Mesenchymal stem cell (in vitro differentiated cells and primary cell): ENCODE measurements around the gene SYT6.

ENCODE experiments used
- DNase-seq: peaks from one replicate; pipeline ENCODE4 v3.0.0-alpha.2; 2013
- H2AFZ ChIP-seq: one replicate; pipeline ENCODE4 v1.6.1; 2013; ENCODE audit warnings: low read depth, mild to moderate bottlenecking, control low read depth, inconsistent platforms, low read length, moderate library complexity
- H2AK5ac ChIP-seq: 2 replicates; pipeline ENCODE4 v1.6.1; 2013; ENCODE audit warnings: low read length, moderate library complexity, mild to moderate bottlenecking, inconsistent platforms; ENCODE audit not compliant: severe bottlenecking
- H2BK120ac ChIP-seq: one replicate; pipeline ENCODE4 v1.6.1; 2013; ENCODE audit warnings: low read depth, mild to moderate bottlenecking, inconsistent platforms, low read length, moderate library complexity
- H2BK12ac ChIP-seq, 2 experiments: one replicate each; pipeline ENCODE4 v1.6.1; 2013; ENCODE audit warnings: inconsistent platforms in 2 of 2, low read length in 2 of 2, mild to moderate bottlenecking in 2 of 2, moderate library complexity in 2 of 2, control low read depth in 1 of 2
- H2BK15ac ChIP-seq: one replicate; pipeline ENCODE4 v1.6.1; 2013; ENCODE audit warnings: mild to moderate bottlenecking, low read depth, inconsistent platforms; ENCODE audit not compliant: poor library complexity, severe bottlenecking
- H2BK5ac ChIP-seq: 2 replicates; pipeline ENCODE4 v1.6.1; 2013; ENCODE audit warnings: low read depth, mild to moderate bottlenecking, low read length, control low read depth, inconsistent platforms; ENCODE audit not compliant: poor library complexity, severe bottlenecking
- H3K14ac ChIP-seq, 2 experiments: one replicate each; pipeline ENCODE4 v1.6.1; 2013; ENCODE audit warnings: inconsistent platforms in 2 of 2, low read length in 2 of 2, control low read depth in 1 of 2, mild to moderate bottlenecking in 1 of 2, moderate library complexity in 1 of 2
- H3K18ac ChIP-seq, 2 experiments: one replicate each; pipeline ENCODE4 v1.6.1; 2013; ENCODE audit warnings: inconsistent platforms in 2 of 2, low read length in 2 of 2, control low read depth in 1 of 2, low read depth in 1 of 2, mild to moderate bottlenecking in 1 of 2
- H3K23ac ChIP-seq, 2 experiments: one replicate each; pipeline ENCODE4 v1.6.1; 2013; ENCODE audit warnings: inconsistent platforms in 2 of 2, low read length in 2 of 2, mild to moderate bottlenecking in 2 of 2, moderate library complexity in 2 of 2, control low read depth in 1 of 2
- H3K27ac ChIP-seq: 2 replicates; pipeline ENCODE4 v1.5.1; 2013; ENCODE audit warnings: mild to moderate bottlenecking, moderate library complexity, low read length, control low read depth, inconsistent platforms; ENCODE audit not compliant: poor library complexity, severe bottlenecking
- H3K27me3 ChIP-seq, 2 experiments: 2 replicates each; pipeline versions ENCODE4 v1.6.1 to v1.7.0; 2013; ENCODE audit warnings: low read length in 2 of 2, mild to moderate bottlenecking in 2 of 2, moderate library complexity in 2 of 2, control low read depth in 1 of 2, inconsistent platforms in 1 of 2; ENCODE audit not compliant: control insufficient read depth in 1 of 2, insufficient read depth in 1 of 2
- H3K36me3 ChIP-seq, 2 experiments: 2 replicates each; pipeline versions ENCODE4 v1.6.1 to v1.7.0; 2013; ENCODE audit warnings: low read length in 2 of 2, control low read depth in 1 of 2, inconsistent platforms in 1 of 2, low read depth in 1 of 2, mild to moderate bottlenecking in 1 of 2; ENCODE audit not compliant: insufficient read depth in 2 of 2, control insufficient read depth in 1 of 2
- H3K4ac ChIP-seq, 2 experiments: one replicate each; pipeline ENCODE4 v1.6.1; 2013; ENCODE audit warnings: inconsistent platforms in 2 of 2, low read length in 2 of 2, mild to moderate bottlenecking in 2 of 2, moderate library complexity in 2 of 2, control low read depth in 1 of 2, low read depth in 1 of 2
- H3K4me1 ChIP-seq: 2 replicates; pipeline ENCODE4 v1.6.1; 2013; ENCODE audit warnings: low read depth, low read length, control low read depth; ENCODE audit not compliant: control insufficient read depth, insufficient read depth
- H3K4me2 ChIP-seq: 2 replicates; pipeline ENCODE4 v1.6.1; 2013; ENCODE audit warnings: low read length, mild to moderate bottlenecking, inconsistent platforms; ENCODE audit not compliant: poor library complexity, severe bottlenecking
- H3K4me3 ChIP-seq, 2 experiments: 2 replicates each; pipeline versions ENCODE4 v1.5.1 to v1.7.0; 2013; ENCODE audit warnings: low read length in 2 of 2, mild to moderate bottlenecking in 2 of 2, control low read depth in 1 of 2, low read depth in 1 of 2; ENCODE audit not compliant: insufficient read depth in 1 of 2
- H3K79me1 ChIP-seq: replicated peaks from 2 replicates; pipeline ENCODE4 v1.6.1; 2013; ENCODE audit warnings: mild to moderate bottlenecking, control low read depth, low read length, inconsistent platforms; ENCODE audit not compliant: poor library complexity, severe bottlenecking
- H3K9ac ChIP-seq: 2 replicates; pipeline ENCODE4 v1.7.0; 2013; ENCODE audit warnings: mild to moderate bottlenecking, low read length, moderate library complexity
- H3K9me3 ChIP-seq: 2 replicates; pipeline ENCODE4 v1.7.0; 2013; ENCODE audit warnings: mild to moderate bottlenecking, low read length; ENCODE audit not compliant: control insufficient read depth
- H4K8ac ChIP-seq: one replicate; pipeline ENCODE4 v1.6.1; 2013; ENCODE audit warnings: inconsistent platforms, mild to moderate bottlenecking, low read length, moderate library complexity
- H4K91ac ChIP-seq: one replicate; pipeline ENCODE4 v1.6.1; 2013; ENCODE audit warnings: mild to moderate bottlenecking, low read length, inconsistent platforms
- WGBS: methylation state at CpG from one replicate; pipeline ENCODE4 v1.1.7; 2013; ENCODE audit warnings: mixed read lengths; 5-methylcytosine and 5-hydroxymethylcytosine counted together

The SYT6 gene

DNA sequence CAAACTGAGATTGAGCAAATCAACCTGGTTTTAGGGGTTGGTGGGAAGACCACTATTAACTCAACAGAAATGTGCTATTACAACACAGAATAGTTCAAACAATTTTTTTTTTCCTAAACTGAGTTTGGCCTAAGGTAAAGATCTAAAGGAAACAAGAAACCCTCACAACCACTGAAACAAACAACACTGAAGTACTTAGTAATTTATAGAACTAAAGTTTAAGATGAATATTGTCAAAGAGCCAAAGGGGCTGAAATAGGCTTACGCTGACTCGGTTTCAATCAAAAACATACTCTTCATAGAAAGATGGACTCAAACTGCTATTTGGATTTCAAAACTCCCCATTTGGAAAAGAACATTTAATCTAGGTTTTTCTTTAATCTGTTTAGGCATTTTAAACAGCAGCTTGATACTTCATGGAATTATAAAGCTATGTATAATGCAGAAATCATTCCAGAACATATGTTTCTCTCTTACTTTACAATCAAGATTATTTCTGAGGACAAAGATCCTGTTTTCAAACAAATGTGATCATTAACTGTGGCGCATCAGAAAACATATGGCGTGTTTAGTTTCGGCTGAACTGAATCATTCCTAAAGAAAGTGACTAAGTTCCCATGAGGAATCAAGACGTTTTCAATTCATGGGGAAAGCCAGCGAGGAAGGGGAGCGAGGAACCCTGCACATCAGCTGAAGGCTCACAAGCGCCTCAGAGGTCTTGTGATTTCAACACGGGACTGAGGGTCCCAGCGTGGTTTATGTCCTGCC lies 62.7 kb downstream of the SYT6 start:
- Histone ChIP-seq H3K23ac (no peak overlapping the region), H3K79me1 (no peaks in the 10 kb centered on the region)
- 79% methylated on average over 9 of the region's 11 CpGs for WGBS

GRCh38 chr1:114089502-114090138 lies 64.0 kb downstream of the SYT6 start:
- Histone ChIP-seq H3K18ac (no peak overlapping the region), H3K27me3 (peaks cover 36 to 71% of the 10 kb centered on the region in 2 experiments), H2BK15ac (no peak overlapping the region), H2BK12ac (no peak overlapping the region), H3K4ac (no peak overlapping the region), H2BK120ac (no peak overlapping the region), H3K9me3 (no peaks in the 10 kb centered on the region), H3K23ac (no peak overlapping the region), H3K4me3 (no peak overlapping the region), H4K8ac (no peak overlapping the region), H3K9ac (no peak overlapping the region), H4K91ac (no peak overlapping the region), H2AFZ (no peak overlapping the region), H3K27ac (no peak overlapping the region), H3K4me1 (peaks cover 4% of the 10 kb centered on the region), H3K36me3 (no peaks in the 10 kb centered on the region), H3K4me2 (no peak overlapping the region), H2BK5ac (no peak overlapping the region), H2AK5ac (no peak overlapping the region), H3K14ac (no peak overlapping the region), H3K79me1 (no peaks in the 10 kb centered on the region)
- no peak for DNase-seq
- 88% methylated on average over 3 of the region's 4 CpGs for WGBS

More for the DNA sequence above, 62.7 kb downstream of the SYT6 start:
- no peak overlapping the region for H3K4me3 ChIP-seq
- no peak overlapping the region for H2BK120ac ChIP-seq
- no peak overlapping the region for H2BK5ac ChIP-seq
- H3K4me2 ChIP-seq = no peak overlapping the region
- no peak overlapping the region for H4K8ac ChIP-seq
- H2AFZ ChIP-seq = no peak overlapping the region
- no peaks in the 10 kb centered on the region for H3K36me3 ChIP-seq
- no peak overlapping the region for H4K91ac ChIP-seq
- no peak overlapping the region for H2BK15ac ChIP-seq
- H3K27me3 ChIP-seq = peaks cover 36 to 65% of the 10 kb centered on the region in 2 experiments
- no peak for DNase-seq
- no peak overlapping the region for H3K9ac ChIP-seq
- no peaks in the 10 kb centered on the region for H3K9me3 ChIP-seq
- no peak overlapping the region for H2BK12ac ChIP-seq
- no peak overlapping the region for H2AK5ac ChIP-seq
- no peak overlapping the region for H3K4ac ChIP-seq
- no peak overlapping the region for H3K27ac ChIP-seq
- peaks cover 4% of the 10 kb centered on the region for H3K4me1 ChIP-seq
- H3K14ac ChIP-seq = no peak overlapping the region
- H3K18ac ChIP-seq = no peak overlapping the region

GRCh38 chr1:114088392-114089299 lies 65.0 kb downstream of the SYT6 start:
- Histone ChIP-seq H3K14ac (no peak overlapping the region), H4K8ac (no peak overlapping the region), H2BK5ac (no peak overlapping the region), H3K4me1 (no peaks in the 10 kb centered on the region), H3K27ac (no peak overlapping the region), H3K9ac (no peak overlapping the region), H3K4ac (no peak overlapping the region), H3K9me3 (no peaks in the 10 kb centered on the region), H3K4me3 (no peak overlapping the region), H3K36me3 (no peaks in the 10 kb centered on the region), H3K4me2 (no peak overlapping the region), H2BK15ac (no peak overlapping the region), H3K27me3 (peaks cover 42 to 79% of the 10 kb centered on the region in 2 experiments), H2AFZ (no peak overlapping the region), H2BK120ac (no peak overlapping the region), H2BK12ac (no peak overlapping the region), H4K91ac (no peak overlapping the region), H2AK5ac (no peak overlapping the region), H3K79me1 (no peaks in the 10 kb centered on the region), H3K23ac (no peak overlapping the region), H3K18ac (no peak overlapping the region)
- WGBS = 81% methylated on average over 10 of the region's 13 CpGs
- DNase-seq = no peak

- H3K4me3 ChIP-seq = no peak overlapping the region
- no peaks in the 10 kb centered on the region for H3K79me1 ChIP-seq
- no peaks in the 10 kb centered on the region for H3K4me1 ChIP-seq
- no peak overlapping the region for H2AFZ ChIP-seq
- H3K9me3 ChIP-seq = no peaks in the 10 kb centered on the region
- no peak overlapping the region for H4K8ac ChIP-seq
- H3K23ac ChIP-seq = no peak overlapping the region
- H4K91ac ChIP-seq = no peak overlapping the region
- 87% methylated on average over 2 of the region's 2 CpGs for WGBS
- H3K4me2 ChIP-seq = no peak overlapping the region
- DNase-seq = no peak
- no peaks in the 10 kb centered on the region for H3K36me3 ChIP-seq
- H3K27me3 ChIP-seq = peaks cover 51 to 80% of the 10 kb centered on the region in 2 experiments
- H3K18ac ChIP-seq = no peak overlapping the region
- H2BK15ac ChIP-seq = no peak overlapping the region
- no peak overlapping the region for H2BK5ac ChIP-seq
- H3K14ac ChIP-seq = no peak overlapping the region
- no peak overlapping the region for H2BK120ac ChIP-seq
- H3K4ac ChIP-seq = no peak overlapping the region
- H3K27ac ChIP-seq = no peak overlapping the region
- H3K9ac ChIP-seq = no peak overlapping the region
- no peak overlapping the region for H2AK5ac ChIP-seq
- no peak overlapping the region for H2BK12ac ChIP-seq
Measured at GRCh38 chr1:114087495-114087894, 66.2 kb downstream of the SYT6 start.
